Measurements from ENCODE around the gene SERTM2. TPM values are rescaled to one million over a fixed set of nuclear protein-coding genes. Genes with fewer than 3 reads are reported as not detected.

Gene SERTM2
- not detected for total RNA-seq
- not detected for total RNA-seq (2013)

DNA sequence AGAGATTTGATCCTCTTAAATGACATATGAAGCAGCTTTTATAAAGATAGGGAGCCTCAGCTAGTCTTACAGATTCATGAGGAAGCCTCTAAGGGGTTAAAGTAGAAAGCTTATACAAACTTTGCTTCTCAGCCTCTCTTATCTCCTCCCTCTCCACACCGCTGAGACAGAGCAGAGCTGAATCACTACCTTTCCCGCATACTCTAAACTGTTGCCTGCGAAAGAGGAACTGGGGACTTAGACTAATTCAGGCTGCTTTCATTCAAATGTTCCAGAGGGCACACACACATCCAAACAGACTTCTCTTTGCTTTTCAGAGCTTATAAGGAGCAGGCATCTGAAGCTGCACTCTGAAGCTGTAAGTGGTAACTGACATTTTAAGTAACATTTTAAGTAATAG lies at the start of gene SERTM2:
SERTM2 (plus strand) TSS at position 169 of the 400 bp plus-strand sequence. CDS start 7,213 bp downstream, outside the sequence.
- Mint-ChIP-seq H3K4me3 (no peak within 1 kb of the TSS), H3K27me3 (ENCODE audit: low read depth in 2 of 2) (peaks cover 0 to 9% of the 10 kb centered on the region in 2 donors), H3K27ac (no peak within 1 kb of the TSS), H3K36me3 (no peaks in the 10 kb centered on the region), H3K4me1 (no peaks in the 10 kb centered on the region), H3K9me3 (peaks cover 0 to 2% of the 10 kb centered on the region in 2 donors)
- DNase-seq (no peak), ATAC-seq (no peak)
- intact Hi-C loops (cut with micrococcal nuclease), result no loop called here
- WGBS (ENCODE audit: insufficient coverage), result 0% methylated on average over 3 of the region's 3 CpGs
- no peaks in the 10 kb centered on the region for H3K9me3 ChIP-seq (ENCODE audit: control insufficient read depth, insufficient read depth, low read length)
- H3K36me3 ChIP-seq (ENCODE audit: control insufficient read depth, insufficient read depth, low read length), result no peaks in the 10 kb centered on the region
- H3K27ac ChIP-seq (ENCODE audit: low read length), result no peak within 1 kb of the TSS
- TF ChIP-seq, protein P1, sequence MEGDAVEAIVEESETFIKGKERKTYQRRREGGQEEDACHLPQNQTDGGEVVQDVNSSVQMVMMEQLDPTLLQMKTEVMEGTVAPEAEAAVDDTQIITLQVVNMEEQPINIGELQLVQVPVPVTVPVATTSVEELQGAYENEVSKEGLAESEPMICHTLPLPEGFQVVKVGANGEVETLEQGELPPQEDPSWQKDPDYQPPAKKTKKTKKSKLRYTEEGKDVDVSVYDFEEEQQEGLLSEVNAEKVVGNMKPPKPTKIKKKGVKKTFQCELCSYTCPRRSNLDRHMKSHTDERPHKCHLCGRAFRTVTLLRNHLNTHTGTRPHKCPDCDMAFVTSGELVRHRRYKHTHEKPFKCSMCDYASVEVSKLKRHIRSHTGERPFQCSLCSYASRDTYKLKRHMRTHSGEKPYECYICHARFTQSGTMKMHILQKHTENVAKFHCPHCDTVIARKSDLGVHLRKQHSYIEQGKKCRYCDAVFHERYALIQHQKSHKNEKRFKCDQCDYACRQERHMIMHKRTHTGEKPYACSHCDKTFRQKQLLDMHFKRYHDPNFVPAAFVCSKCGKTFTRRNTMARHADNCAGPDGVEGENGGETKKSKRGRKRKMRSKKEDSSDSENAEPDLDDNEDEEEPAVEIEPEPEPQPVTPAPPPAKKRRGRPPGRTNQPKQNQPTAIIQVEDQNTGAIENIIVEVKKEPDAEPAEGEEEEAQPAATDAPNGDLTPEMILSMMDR (IDR thresholded peaks at IDR 0.05), result no peak
- H3K4me1 ChIP-seq (ENCODE audit: control insufficient read depth, insufficient read depth, low read length), result no peaks in the 10 kb centered on the region
- H3K4me3 ChIP-seq (ENCODE audit: low read length), result no peak within 1 kb of the TSS
- no peaks in the 10 kb centered on the region for H3K27me3 ChIP-seq (ENCODE audit: control insufficient read depth, insufficient read depth, low read length)

DNA sequence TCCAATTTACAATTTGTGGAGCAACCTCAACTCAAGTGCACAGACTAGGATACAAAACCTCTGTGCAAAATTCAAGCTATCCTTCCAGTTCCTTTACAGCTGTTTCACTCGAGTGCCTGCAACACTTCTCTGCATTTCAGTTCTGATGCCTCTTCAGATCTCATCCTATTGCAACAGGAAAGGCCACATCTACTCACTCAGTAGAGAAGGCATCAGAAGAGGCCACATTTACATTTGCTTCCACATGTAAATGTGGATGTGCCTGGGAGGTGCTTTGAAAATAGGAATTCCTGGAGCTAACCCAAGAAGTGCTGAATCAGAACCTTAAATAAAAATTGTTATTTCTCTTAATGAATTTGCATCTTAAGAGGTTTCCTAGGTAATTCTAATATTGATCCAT lies 45.8 kb upstream of the SERTM2 start:
- 83% methylated on average over 1 of the region's 1 CpG for WGBS (ENCODE audit: insufficient coverage)
- no peak overlapping the region for H3K27ac Mint-ChIP-seq
- H3K27me3 ChIP-seq (ENCODE audit: control insufficient read depth, insufficient read depth, low read length), result no peaks in the 10 kb centered on the region
- no peaks in the 10 kb centered on the region for H3K36me3 Mint-ChIP-seq
- intact Hi-C loops (cut with micrococcal nuclease), result no loop called here
- ATAC-seq, result no peak
- H3K27ac ChIP-seq (ENCODE audit: low read length), result no peak overlapping the region
- no peaks in the 10 kb centered on the region for H3K27me3 Mint-ChIP-seq (ENCODE audit: low read depth in 2 of 2)
- H3K9me3 Mint-ChIP-seq, result no peaks in the 10 kb centered on the region
- TF ChIP-seq, protein P1 (IDR thresholded peaks at IDR 0.05), result no peak
- H3K4me1 ChIP-seq (ENCODE audit: control insufficient read depth, insufficient read depth, low read length), result no peaks in the 10 kb centered on the region
- H3K9me3 ChIP-seq (ENCODE audit: control insufficient read depth, insufficient read depth, low read length), result no peaks in the 10 kb centered on the region
- H3K4me3 ChIP-seq (ENCODE audit: low read length), result no peak overlapping the region
- no peak overlapping the region for H3K4me3 Mint-ChIP-seq
- no peak for DNase-seq
- no peaks in the 10 kb centered on the region for H3K4me1 Mint-ChIP-seq
- H3K36me3 ChIP-seq (ENCODE audit: control insufficient read depth, insufficient read depth, low read length), result no peaks in the 10 kb centered on the region

DNA sequence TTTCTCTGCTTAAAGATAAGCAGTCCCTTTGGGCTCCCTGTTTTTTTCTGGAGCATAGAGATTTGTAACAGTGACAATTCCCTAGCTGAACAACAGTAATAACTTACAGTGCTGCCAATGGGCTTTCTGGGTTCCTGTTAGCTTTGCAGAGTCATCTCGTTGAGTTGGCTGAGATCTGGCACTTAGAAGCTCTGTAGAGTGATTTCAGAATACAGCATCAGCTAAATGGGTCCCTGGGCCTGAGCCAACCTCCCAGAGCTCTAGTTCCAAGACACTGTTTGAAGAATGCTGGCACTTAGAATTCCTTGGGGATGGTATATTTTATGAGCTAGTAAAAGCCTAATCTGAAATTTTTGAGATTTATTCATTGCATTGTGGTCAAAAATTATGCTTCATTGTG lies 43.5 kb upstream of the SERTM2 start:
- 7% methylated on average over 1 of the region's 1 CpG for WGBS (ENCODE audit: insufficient coverage)
- H3K9me3 Mint-ChIP-seq, result peaks cover 5 to 6% of the 10 kb centered on the region in 2 donors
- no peaks in the 10 kb centered on the region for H3K9me3 ChIP-seq (ENCODE audit: control insufficient read depth, insufficient read depth, low read length)
- no peaks in the 10 kb centered on the region for H3K27me3 Mint-ChIP-seq (ENCODE audit: low read depth in 2 of 2)
- no peaks in the 10 kb centered on the region for H3K27me3 ChIP-seq (ENCODE audit: control insufficient read depth, insufficient read depth, low read length)
- TF ChIP-seq, protein P1 (IDR thresholded peaks at IDR 0.05), result no peak
- H3K27ac Mint-ChIP-seq, result no peak overlapping the region
- no peaks in the 10 kb centered on the region for H3K4me1 Mint-ChIP-seq
- H3K4me3 Mint-ChIP-seq, result no peak overlapping the region
- no peaks in the 10 kb centered on the region for H3K4me1 ChIP-seq (ENCODE audit: control insufficient read depth, insufficient read depth, low read length)
- H3K36me3 ChIP-seq (ENCODE audit: control insufficient read depth, insufficient read depth, low read length), result no peaks in the 10 kb centered on the region
- H3K27ac ChIP-seq (ENCODE audit: low read length), result no peak overlapping the region
- H3K36me3 Mint-ChIP-seq, result no peaks in the 10 kb centered on the region
- ATAC-seq (no peak), DNase-seq (no peak)
- no peak overlapping the region for H3K4me3 ChIP-seq (ENCODE audit: low read length)
- intact Hi-C loops (cut with micrococcal nuclease), result no loop called here

DNA sequence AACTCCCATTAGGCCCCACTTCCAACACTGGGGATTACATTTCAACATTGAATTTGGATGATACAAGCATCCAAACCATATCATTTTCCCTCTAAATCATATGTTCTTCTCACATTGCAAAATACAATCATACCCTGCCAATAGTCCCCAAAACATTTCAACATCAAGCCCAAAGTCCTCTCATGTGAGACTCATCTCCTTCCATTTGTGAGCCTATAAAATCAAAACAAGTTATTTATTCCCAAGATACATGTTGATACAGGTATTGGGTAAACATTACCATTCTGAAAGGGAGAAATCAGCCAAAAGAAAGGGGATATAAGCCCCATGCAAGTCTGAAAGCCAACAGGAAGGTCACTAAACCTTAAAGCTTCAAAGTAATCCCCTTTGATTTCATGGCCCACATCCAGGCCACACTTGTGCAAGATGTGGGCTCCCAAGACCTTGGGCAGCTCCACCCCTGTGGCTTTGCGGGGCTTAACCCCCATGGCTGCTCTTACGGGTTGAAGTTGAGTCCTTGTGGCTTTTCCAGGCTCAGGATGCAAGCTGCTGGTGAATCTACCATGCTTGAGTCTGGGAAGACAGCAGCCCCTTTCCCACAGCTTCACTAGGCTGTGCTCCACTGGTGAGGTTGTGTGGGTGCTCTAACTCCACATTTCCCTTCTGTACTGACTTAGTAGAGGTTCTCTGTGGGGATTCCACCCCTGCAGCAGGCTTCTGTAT lies 40.6 kb upstream of the SERTM2 start:
- Mint-ChIP-seq H3K4me3 (no peak overlapping the region), H3K27ac (no peak overlapping the region), H3K36me3 (no peaks in the 10 kb centered on the region), H3K9me3 (peaks cover 5 to 8% of the 10 kb centered on the region in 2 donors), H3K27me3 (ENCODE audit: low read depth in 2 of 2) (no peaks in the 10 kb centered on the region), H3K4me1 (no peaks in the 10 kb centered on the region)
- intact Hi-C loops (cut with micrococcal nuclease), result no loop called here
- DNase-seq, result no peak
- Histone ChIP-seq H3K27me3 (ENCODE audit: control insufficient read depth, insufficient read depth, low read length) (no peaks in the 10 kb centered on the region), H3K9me3 (ENCODE audit: control insufficient read depth, insufficient read depth, low read length) (no peaks in the 10 kb centered on the region), H3K4me3 (ENCODE audit: low read length) (no peak overlapping the region), H3K4me1 (ENCODE audit: control insufficient read depth, insufficient read depth, low read length) (no peaks in the 10 kb centered on the region), H3K36me3 (ENCODE audit: control insufficient read depth, insufficient read depth, low read length) (no peaks in the 10 kb centered on the region), H3K27ac (ENCODE audit: low read length) (no peak overlapping the region)
- no peak for ATAC-seq
- 95% methylated on average over 2 of the region's 2 CpGs for WGBS (ENCODE audit: insufficient coverage)
- TF ChIP-seq, protein P1 (IDR thresholded peaks at IDR 0.05), result no peak
